ENCODE data around the gene ANKRD44.

The ANKRD44 gene

GRCh38 chr2:197189426-197190099 lies 121.0 kb downstream of the ANKRD44 start:
- in situ Hi-C loops (cut with MboI; ENCODE audit: low sequenced_read_pairs), result no loop called here

GRCh38 chr2:197185676-197186075 lies 124.9 kb downstream of the ANKRD44 start:
- in situ Hi-C loops (cut with MboI; ENCODE audit: low sequenced_read_pairs), result no loop called here

- in situ Hi-C loops (cut with MboI; ENCODE audit: low sequenced_read_pairs), result loop anchor here (5.0 kb wide), 1 partner anchor 127 kb away; the partner anchor contains the start of gene ANKRD44
Measured at GRCh38 chr2:197184959-197185586, 125.5 kb downstream of the ANKRD44 start.

GRCh38 chr2:197183355-197183754 lies 127.2 kb downstream of the ANKRD44 start:
- in situ Hi-C loops (cut with MboI; ENCODE audit: low sequenced_read_pairs), result loop anchor here (5.0 kb wide), 1 partner anchor 129 kb away; the partner anchor contains the start of gene ANKRD44

GRCh38 chr2:197182668-197183067 lies 127.9 kb downstream of the ANKRD44 start:
- in situ Hi-C loops (cut with MboI; ENCODE audit: low sequenced_read_pairs), result loop anchor here (5.0 kb wide), 1 partner anchor 130 kb away; the partner anchor contains the start of gene ANKRD44

- in situ Hi-C loops (cut with MboI; ENCODE audit: low sequenced_read_pairs), result loop anchor here (5.0 kb wide), 1 partner anchor 131 kb away; the partner anchor contains the start of gene ANKRD44
Measured at GRCh38 chr2:197181491-197181890, 129.1 kb downstream of the ANKRD44 start.

- in situ Hi-C loops (cut with MboI; ENCODE audit: low sequenced_read_pairs), result loop anchor here (5.0 kb wide), 1 partner anchor 132 kb away; the partner anchor contains the start of gene ANKRD44
Measured at GRCh38 chr2:197179744-197180498, 130.7 kb downstream of the ANKRD44 start.

- in situ Hi-C loops (cut with MboI; ENCODE audit: low sequenced_read_pairs), result no loop called here
Measured at GRCh38 chr2:197176522-197176921, 134.1 kb downstream of the ANKRD44 start.

- in situ Hi-C loops (cut with MboI; ENCODE audit: low sequenced_read_pairs), result no loop called here
Measured at GRCh38 chr2:197174539-197175094, 136.0 kb downstream of the ANKRD44 start.

- in situ Hi-C loops (cut with MboI; ENCODE audit: low sequenced_read_pairs), result no loop called here
Measured at GRCh38 chr2:197171582-197171981, 139.0 kb downstream of the ANKRD44 start.

- in situ Hi-C loops (cut with MboI; ENCODE audit: low sequenced_read_pairs), result no loop called here
Measured at GRCh38 chr2:197170208-197170607, 140.4 kb downstream of the ANKRD44 start.

GRCh38 chr2:197168705-197169104 lies 141.9 kb downstream of the ANKRD44 start:
- in situ Hi-C loops (cut with MboI; ENCODE audit: low sequenced_read_pairs), result no loop called here

GRCh38 chr2:197167608-197168314 lies 142.8 kb downstream of the ANKRD44 start:
- in situ Hi-C loops (cut with MboI; ENCODE audit: low sequenced_read_pairs), result no loop called here

GRCh38 chr2:197165020-197165419 lies 145.6 kb downstream of the ANKRD44 start:
- in situ Hi-C loops (cut with MboI; ENCODE audit: low sequenced_read_pairs), result no loop called here

GRCh38 chr2:197164141-197164754 lies 146.3 kb downstream of the ANKRD44 start:
- in situ Hi-C loops (cut with MboI; ENCODE audit: low sequenced_read_pairs), result no loop called here

- in situ Hi-C loops (cut with MboI; ENCODE audit: low sequenced_read_pairs), result no loop called here
Measured at GRCh38 chr2:197163712-197164140, 146.9 kb downstream of the ANKRD44 start.

GRCh38 chr2:197161774-197162173 lies 148.8 kb downstream of the ANKRD44 start:
- in situ Hi-C loops (cut with MboI; ENCODE audit: low sequenced_read_pairs), result no loop called here

GRCh38 chr2:197159661-197160211 lies 150.8 kb downstream of the ANKRD44 start:
- in situ Hi-C loops (cut with MboI; ENCODE audit: low sequenced_read_pairs), result no loop called here
